HFF-Myc (cell line): Measurements from ENCODE around the gene CD48.

Source experiments
- DNase-seq: peaks from one replicate; pipeline ENCODE4 v3.0.0-alpha.2; 2011; ENCODE audit warnings: low read depth; ENCODE audit errors: extremely low read depth
- H3K4me3 ChIP-seq: replicated peaks from 2 replicates; pipeline ENCODE4 v1.5.1; 2011; ENCODE audit warnings: low read depth, mild to moderate bottlenecking, control low read depth, low read length
- CTCF ChIP-seq: IDR thresholded peaks from 2 replicates; pipeline ENCODE4 v1.5.1; 2012; ENCODE audit warnings: mild to moderate bottlenecking, low read depth, low read length, control low read depth; ENCODE audit errors: missing control alignments

CD48 gene

GRCh38 chr1:160742428-160743127 lies 31.0 kb upstream of the CD48 start:
- H3K4me3 ChIP-seq: no peak overlapping the region
- no peak for DNase-seq
- TF ChIP-seq CTCF: no peak

DNA sequence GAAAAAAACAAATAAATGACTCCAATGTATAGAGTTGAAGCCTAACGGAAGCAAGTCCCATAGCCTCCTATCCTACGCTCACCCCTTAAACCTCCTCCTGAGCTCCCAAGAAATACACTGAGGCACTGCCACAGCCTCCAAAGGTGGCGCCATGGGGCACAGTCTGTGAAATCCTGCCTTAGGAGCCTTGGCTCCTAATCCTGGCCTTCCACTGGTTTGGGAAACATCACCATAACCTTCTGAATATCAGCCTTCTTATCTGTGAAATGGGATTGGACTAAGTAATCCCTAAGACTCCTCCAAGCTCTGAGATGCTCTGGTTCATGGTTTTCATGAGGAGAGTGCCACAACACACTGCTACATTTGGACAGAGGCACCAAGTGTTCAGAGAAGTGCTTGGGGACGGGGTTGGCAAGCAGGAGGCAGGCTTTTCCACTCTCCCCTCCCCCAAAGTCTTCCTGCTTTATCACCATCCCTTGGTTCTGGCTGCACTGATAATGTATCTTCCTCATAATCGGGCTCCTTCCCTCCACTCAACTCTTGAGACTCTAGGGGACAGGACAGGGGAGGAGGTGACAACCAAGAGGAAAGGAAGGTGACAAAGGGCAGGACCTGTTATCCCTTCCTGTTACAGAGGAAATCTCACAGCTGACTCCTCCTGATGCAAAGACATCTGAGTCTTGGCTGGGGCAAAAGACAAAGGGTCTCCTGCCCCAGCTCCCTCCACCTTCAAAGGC lies 30.2 kb upstream of the CD48 start:
- no peak for DNase-seq
- no peak overlapping the region for H3K4me3 ChIP-seq
- no peak for TF ChIP-seq CTCF

- TF ChIP-seq CTCF: no peak
- no peak overlapping the region for H3K4me3 ChIP-seq
- DNase-seq: no peak
These were observed 29.5 kb upstream of the CD48 start for GRCh38 chr1:160741092-160741501.

DNA sequence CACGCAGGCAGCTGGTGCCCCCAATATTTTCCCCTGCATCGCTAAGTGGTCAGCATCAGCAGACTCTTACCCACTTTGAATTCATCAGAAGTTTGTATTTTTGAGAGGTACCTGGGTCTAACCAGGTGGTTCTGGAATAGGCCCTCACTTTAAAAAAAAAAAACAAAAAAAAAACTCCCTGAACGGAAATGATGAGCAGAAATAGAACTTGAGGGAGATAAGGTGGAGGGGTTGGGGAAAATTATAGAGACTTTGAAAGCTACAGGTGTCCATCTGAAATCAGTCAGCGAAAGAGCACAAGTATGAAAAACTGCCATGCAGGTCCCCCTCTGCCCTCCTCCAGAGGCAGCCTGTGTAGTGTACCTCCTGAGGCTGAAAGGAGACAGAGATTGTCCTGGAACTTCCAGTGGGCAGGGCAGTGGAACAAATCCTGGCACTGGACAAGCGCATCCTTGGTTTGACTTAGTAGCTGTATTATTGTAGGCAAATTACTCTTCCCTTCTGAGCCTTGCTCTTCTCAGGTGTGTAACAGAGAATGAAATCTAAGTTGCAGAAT lies 28.6 kb upstream of the CD48 start:
- DNase-seq: no peak
- TF ChIP-seq CTCF: no peak
- H3K4me3 ChIP-seq: no peak overlapping the region

DNA sequence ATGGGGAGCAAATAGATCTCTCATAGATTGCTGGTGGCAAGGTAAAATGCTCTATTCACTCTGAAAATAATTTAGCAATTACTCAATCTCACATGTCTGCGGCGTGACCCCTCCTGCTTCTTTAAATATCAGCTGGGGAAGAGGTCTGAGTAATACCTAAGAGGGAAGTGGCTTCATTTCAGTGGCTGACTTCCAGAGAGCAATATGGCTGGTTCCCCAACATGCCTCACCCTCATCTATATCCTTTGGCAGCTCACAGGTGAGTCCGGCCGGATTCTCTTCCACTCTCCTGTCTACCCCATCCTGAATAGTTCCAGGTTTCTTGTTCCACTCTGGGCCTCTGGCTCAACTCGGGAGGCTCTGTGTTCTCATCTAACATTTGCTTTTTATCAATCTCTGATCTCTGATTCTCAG lies 27.5 kb upstream of the CD48 start, which contains the start of gene SLAMF7:
TSS of gene SLAMF7 (plus strand) at position 150 of the 414 bp plus-strand sequence. CDS start at position 205, 55 bp downstream.
- H3K4me3 ChIP-seq: no peak within 1 kb of the TSS
- DNase-seq: no peak
- TF ChIP-seq CTCF: no peak

DNA sequence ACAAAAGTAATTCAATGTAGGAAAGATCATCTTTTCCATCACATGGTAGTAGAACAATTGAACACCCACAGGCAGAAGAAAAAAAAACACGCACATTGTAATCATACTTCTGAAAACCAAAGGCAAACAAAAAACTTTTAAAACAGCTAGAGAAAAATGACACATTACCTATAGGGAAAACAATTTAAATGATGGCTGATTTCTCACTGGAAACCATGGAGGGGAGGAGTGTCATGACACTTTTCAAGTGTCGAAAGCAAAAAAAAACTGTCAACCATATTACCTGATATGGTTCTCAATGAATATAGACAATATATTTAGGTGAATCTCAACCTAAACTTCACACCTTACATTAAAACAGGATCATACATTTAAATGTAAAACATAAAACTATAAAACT lies 26.6 kb upstream of the CD48 start:
- DNase-seq: no peak
- TF ChIP-seq CTCF: no peak
- no peak overlapping the region for H3K4me3 ChIP-seq
